Measurements from ENCODE around the gene ACTN4.
A peak's percentile ranks its signal among the peaks of the same experiment; 100 is the strongest.

The ACTN4 gene

GRCh38 chr19:38639679-38640078 is 7.8 kb upstream of the ACTN4 start:
- no peak for TF ChIP-seq CTCF (IDR thresholded peaks at IDR 0.05; ENCODE audit: low read depth, low read length)
- no peak overlapping the region for H3K4me3 ChIP-seq (replicated peaks in 1 of 2; ENCODE audit: low read depth in 2 of 2, low read length in 2 of 2)
- DNase-seq (ENCODE audit: low read depth in 2 of 2), result no peak

GRCh38 chr19:38640368-38640767 is 7.1 kb upstream of the ACTN4 start:
- H3K4me3 ChIP-seq (replicated peaks in 1 of 2; ENCODE audit: low read depth in 2 of 2, low read length in 2 of 2), result no peak overlapping the region
- TF ChIP-seq CTCF (IDR thresholded peaks at IDR 0.05; ENCODE audit: low read depth, low read length), result no peak
- no peak for DNase-seq (ENCODE audit: low read depth in 2 of 2)

- no peak for TF ChIP-seq CTCF (IDR thresholded peaks at IDR 0.05; ENCODE audit: low read depth, low read length)
- DNase-seq (ENCODE audit: low read depth in 2 of 2), result no peak
- no peak overlapping the region for H3K4me3 ChIP-seq (replicated peaks in 1 of 2; ENCODE audit: low read depth in 2 of 2, low read length in 2 of 2)
These were observed 5.3 kb upstream of the ACTN4 start for GRCh38 chr19:38642176-38642575.

GRCh38 chr19:38644719-38645118 is 2.7 kb upstream of the ACTN4 start:
- DNase-seq (ENCODE audit: low read depth in 2 of 2), result no peak
- no peak overlapping the region for H3K4me3 ChIP-seq (replicated peaks in 1 of 2; ENCODE audit: low read depth in 2 of 2, low read length in 2 of 2)
- TF ChIP-seq CTCF (IDR thresholded peaks at IDR 0.05; ENCODE audit: low read depth, low read length), result no peak

- no peak for TF ChIP-seq CTCF (IDR thresholded peaks at IDR 0.05; ENCODE audit: low read depth, low read length)
- peak overlapping the region; percentile 79 to 99 for H3K4me3 ChIP-seq (replicated peaks in 1 of 2; ENCODE audit: low read depth in 2 of 2, low read length in 2 of 2)
- no peak for DNase-seq (ENCODE audit: low read depth in 2 of 2)
These were observed 718 bp downstream of the ACTN4 start for GRCh38 chr19:38647966-38648768.

GRCh38 chr19:38648769-38649304 is 1.4 kb downstream of the ACTN4 start:
- no peak for DNase-seq (ENCODE audit: low read depth in 2 of 2)

More at GRCh38 chr19:38648769-38649304, 1.4 kb downstream of the ACTN4 start:
- TF ChIP-seq CTCF (IDR thresholded peaks at IDR 0.05; ENCODE audit: low read depth, low read length), result no peak
- peak overlapping the region; percentile 79 to 99 for H3K4me3 ChIP-seq (replicated peaks in 1 of 2; ENCODE audit: low read depth in 2 of 2, low read length in 2 of 2)

Measured in cardiac fibroblast (primary cell).